ENCODE results near the gene ARHGAP35.
"Not testable (repeated sequence)": the region's sequence is repeated elsewhere in the genome, so short reads cannot be mapped to it uniquely, and the experiment has no call there.

DNA sequence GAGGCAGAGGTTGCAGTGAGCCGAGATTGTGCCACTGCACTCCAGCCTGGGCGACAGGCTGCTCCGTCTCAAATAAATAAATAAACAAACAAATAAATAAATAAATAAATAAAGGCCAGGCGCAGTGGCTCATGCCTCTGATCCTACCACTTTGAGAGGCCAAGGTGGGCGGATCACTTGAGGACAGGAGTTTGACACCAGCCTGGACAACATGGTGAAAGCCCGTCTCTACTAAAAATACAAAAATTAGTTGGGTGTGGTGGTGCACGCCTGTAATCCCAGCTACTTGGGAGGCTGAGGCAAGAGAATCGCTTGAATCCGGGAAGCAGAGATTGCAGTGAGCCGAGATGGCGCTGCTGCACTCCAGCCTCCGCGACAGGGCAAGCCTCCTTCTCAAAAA is 6.1 kb upstream of the ARHGAP35 start:
- not testable (repeated sequence) for TF ChIP-seq CTCF (IDR thresholded peaks at IDR 0.05; ENCODE audit: extremely low read depth in 1 of 2, insufficient read depth in 1 of 2, low read depth in 1 of 2, low read length in 2 of 2); POLR2A (IDR thresholded peaks at IDR 0.05; ENCODE audit: low read depth, low read length); FOS (IDR thresholded peaks at IDR 0.05; ENCODE audit: borderline replicate concordance, insufficient read depth, low read length); MYC (IDR thresholded peaks at IDR 0.05; ENCODE audit: low read depth, low read length); GATA2 (IDR thresholded peaks at IDR 0.05; ENCODE audit: insufficient read depth, insufficient read length, low read depth, low read length); MAX (IDR thresholded peaks at IDR 0.05; ENCODE audit: insufficient read depth, insufficient read length); POLR2AphosphoS5 (IDR thresholded peaks at IDR 0.05; ENCODE audit: insufficient read depth, low read depth, low read length); EZH2 (IDR thresholded peaks at IDR 0.05; ENCODE audit: borderline replicate concordance, low read depth, low read length, severe bottlenecking)
